OCI-LY7 (cell line): Measurements from ENCODE around the gene AGTR1. TPM values are rescaled to one million over a fixed set of nuclear protein-coding genes. Genes with fewer than 3 reads are reported as not detected.

Experiments used
- BruUV-seq: library from RNA; stranded (reverse); fragments of 400-500 nt; replicated peaks from 2 replicates; lab custom pipeline; 2021; lab: Mats Ljungman, UMichigan
- CTCF ChIA-PET: fragments of 300-600 bp; sonication (Branson Sonifier 250); formaldehyde crosslinking; loops from one replicate; lab custom pipeline; 2022; ENCODE audit warnings: antibody characterized with exemption; ENCODE audit not compliant: unreplicated experiment; lab: Charles Lee
- POLR2A ChIA-PET: fragments of 300-600 bp; sonication (Branson Sonifier 250); formaldehyde crosslinking; loops from one replicate; lab custom pipeline; 2022; ENCODE audit warnings: antibody characterized with exemption; lab: Charles Lee
- DNase-seq: peaks from one replicate; pipeline ENCODE4 v3.0.0-alpha.2; 2015; ENCODE audit warnings: low spot score
- H2AFZ ChIP-seq: fragments of 200-600 bp; sonication (generic), shearing (Covaris generic); 2 replicates; pipeline ENCODE4 v1.6.1; 2014; ENCODE audit warnings: mild to moderate bottlenecking, antibody characterized with exemption, low read length, moderate library complexity
- H3K27ac ChIP-seq: fragments of 200-600 bp; sonication (generic); 2 replicates; pipeline ENCODE4 v1.5.1; 2014; ENCODE audit warnings: mixed run types, low read depth, mild to moderate bottlenecking, moderate library complexity, low read length, inconsistent platforms; ENCODE audit not compliant: poor library complexity, severe bottlenecking
- H3K36me3 ChIP-seq: fragments of 200-600 bp; sonication (generic); 2 replicates; pipeline ENCODE4 v1.6.1; 2014; ENCODE audit warnings: mild to moderate bottlenecking, antibody characterized with exemption, low read length, moderate library complexity, mixed read lengths; ENCODE audit not compliant: insufficient read depth
- H3K4me1 ChIP-seq: fragments of 200-600 bp; sonication (generic); 2 replicates; pipeline ENCODE4 v1.5.1; 2014; ENCODE audit warnings: mild to moderate bottlenecking, low read length; ENCODE audit not compliant: insufficient read depth, poor library complexity, severe bottlenecking
- H3K4me2 ChIP-seq: fragments of 200-600 bp; sonication (generic); 2 replicates; pipeline ENCODE4 v1.6.1; 2014; ENCODE audit warnings: mild to moderate bottlenecking, low read length
- H3K4me3 ChIP-seq: fragments of 200-600 bp; sonication (generic); 2 replicates; pipeline ENCODE4 v1.5.1; 2014; ENCODE audit warnings: mild to moderate bottlenecking, low read depth, low read length; ENCODE audit not compliant: poor library complexity, severe bottlenecking
- H3K79me2 ChIP-seq: fragments of 200-600 bp; sonication (generic); 2 replicates; pipeline ENCODE4 v1.6.1; 2016; ENCODE audit warnings: low read depth, mild to moderate bottlenecking, low read length, moderate library complexity, mixed read lengths; ENCODE audit not compliant: insufficient read depth
- H3K9me2 ChIP-seq: fragments of 200-600 bp; sonication (generic); 2 replicates; pipeline ENCODE4 v1.6.1; 2016; ENCODE audit warnings: mild to moderate bottlenecking, low read length, mixed read lengths; ENCODE audit not compliant: insufficient read depth
- H3K9me3 ChIP-seq: fragments of 200-600 bp; sonication (generic); 2 replicates; pipeline ENCODE4 v1.6.1; 2014; ENCODE audit warnings: mild to moderate bottlenecking, mixed run types, low read length, mixed read lengths
- H4K20me1 ChIP-seq: fragments of 200-600 bp; sonication (generic); 2 replicates; pipeline ENCODE4 v1.6.1; 2014; ENCODE audit warnings: mild to moderate bottlenecking, antibody characterized with exemption, low read length, moderate library complexity, mixed read lengths; ENCODE audit not compliant: insufficient read depth
- CTCF ChIP-seq: fragments of 200-600 bp; sonication (generic); conservative IDR thresholded peaks from 2 replicates; pipeline ENCODE4 v1.5.1; 2014; ENCODE audit warnings: mild to moderate bottlenecking, antibody characterized with exemption, low read length, moderate library complexity, mixed read lengths
- EZH2phosphoT487 ChIP-seq: fragments of 200-600 bp; sonication (generic); IDR thresholded peaks from 2 replicates; pipeline ENCODE4 v1.6.1; 2018; ENCODE audit warnings: low read depth, borderline replicate concordance, mild to moderate bottlenecking, mixed run types, antibody characterized with exemption, low read length, moderate library complexity, mixed read lengths
- intact Hi-C: fragments of 100-400 bp; cut with micrococcal nuclease; formaldehyde crosslinking; loops from one replicate; pipeline ENCODE4 v1.10.0; 2022; ENCODE audit not compliant: unreplicated experiment
- total RNA-seq, 2 experiments: library from RNA; depleted of rRNA in 1 of 2; stranded (reverse); fragments of >200 nt in 1 of 2; shearing (Covaris generic) in 1 of 2; gene quantifications; 2 replicates each; pipeline ENCODE4 v1.2.3, GENCODE V29; 2014 to 2022

AGTR1 gene
- total RNA-seq, 2 experiments from 2014 or later: not detected

GRCh38 chr3:148705314-148705713 is 7.6 kb downstream of the AGTR1 start:
- intact Hi-C loops: no loop called here
- BruUV-seq: no TSS peak
- no peak overlapping the region for H3K4me2 ChIP-seq
- H2AFZ ChIP-seq: no peak overlapping the region
- H3K4me1 ChIP-seq: no peaks in the 10 kb centered on the region
- H3K36me3 ChIP-seq: no peaks in the 10 kb centered on the region
- H3K4me3 ChIP-seq: no peak overlapping the region
- TF ChIP-seq EZH2phosphoT487: no peak
- TF ChIP-seq CTCF: no peak
- H3K79me2 ChIP-seq: no peaks in the 10 kb centered on the region
- H3K9me3 ChIP-seq: no peaks in the 10 kb centered on the region
- ChIA-PET POLR2A (interaction anchor here (0.9 kb wide), 1 partner anchor 12 kb away, joined by 3 read pairs; no protein-coding TSS in a partner anchor), CTCF (no interaction called here)
- H3K27ac ChIP-seq: no peak overlapping the region
- H3K9me2 ChIP-seq: no peaks in the 10 kb centered on the region
- DNase-seq: no peak
- no peaks in the 10 kb centered on the region; the same call in 1 of the 2 replicates for H4K20me1 ChIP-seq

- TF ChIP-seq CTCF (no peak), EZH2phosphoT487 (no peak)
- Histone ChIP-seq H3K9me2 (no peaks in the 10 kb centered on the region), H2AFZ (no peak overlapping the region), H3K36me3 (no peaks in the 10 kb centered on the region), H3K4me2 (no peak overlapping the region), H3K4me1 (no peaks in the 10 kb centered on the region), H3K4me3 (no peak overlapping the region), H3K9me3 (no peaks in the 10 kb centered on the region), H4K20me1 (no peaks in the 10 kb centered on the region; the same call in 1 of the 2 replicates), H3K27ac (no peak overlapping the region), H3K79me2 (no peaks in the 10 kb centered on the region)
- BruUV-seq: no TSS peak
- POLR2A ChIA-PET: interaction anchor here (0.6 to 1.4 kb wide), 2 partner anchors 23 to 1694 kb away, joined by 3 to 5 read pairs; no protein-coding TSS in a partner anchor
- DNase-seq: no peak
- CTCF ChIA-PET: no interaction called here
- intact Hi-C loops: no loop called here
These were observed 10.1 kb downstream of the AGTR1 start for GRCh38 chr3:148707601-148708380.

- TF ChIP-seq CTCF (no peak), EZH2phosphoT487 (no peak)
- intact Hi-C loops: no loop called here
- Histone ChIP-seq H3K79me2 (no peaks in the 10 kb centered on the region), H4K20me1 (no peaks in the 10 kb centered on the region; the same call in 1 of the 2 replicates), H3K36me3 (no peaks in the 10 kb centered on the region), H3K9me3 (no peaks in the 10 kb centered on the region), H3K4me3 (no peak overlapping the region), H3K27ac (no peak overlapping the region), H2AFZ (no peak overlapping the region), H3K4me2 (no peak overlapping the region), H3K4me1 (no peaks in the 10 kb centered on the region), H3K9me2 (no peaks in the 10 kb centered on the region)
- no peak for DNase-seq
- CTCF ChIA-PET: no interaction called here
- BruUV-seq: no TSS peak
- POLR2A ChIA-PET: no interaction called here
These were observed 10.7 kb downstream of the AGTR1 start for GRCh38 chr3:148708409-148708808.
